ENCODE results near the gene ZFHX3. TPM values are rescaled to one million over a fixed set of nuclear protein-coding genes. Genes with fewer than 3 reads are reported as not detected.

The ZFHX3 gene
- polyA plus RNA-seq, 1 experiment, result 2.2 TPM

- DNase-seq (ENCODE audit: low read depth), result no peak
- no peaks in the 10 kb centered on the region for H3K36me3 ChIP-seq (ENCODE audit: control insufficient read depth, insufficient read depth, low read length)
- H3K4me3 ChIP-seq (ENCODE audit: low read depth, low read length), result no peak overlapping the region
- TF ChIP-seq CTCF (IDR thresholded peaks at IDR 0.05; ENCODE audit: insufficient read depth, low read depth, low read length), result no peak
- H3K27me3 ChIP-seq (ENCODE audit: control insufficient read depth, insufficient read depth, low read length), result no peaks in the 10 kb centered on the region
- ChIA-PET CTCF (interaction anchor here (1.3 kb wide), 1 partner anchor 186 kb away, joined by 4 read pairs; no protein-coding TSS in a partner anchor), POLR2A (interaction anchor here (0.6 kb wide), 1 partner anchor 1389 kb away, joined by 4 read pairs; no protein-coding TSS in a partner anchor)
These were observed 13.1 kb upstream of the ZFHX3 start for GRCh38 chr16:73060892-73061490.

- no peaks in the 10 kb centered on the region for H3K27me3 ChIP-seq (ENCODE audit: control insufficient read depth, insufficient read depth, low read length)
- ChIA-PET CTCF (interaction anchor here (1.3 kb wide), 1 partner anchor 185 kb away, joined by 4 read pairs; no protein-coding TSS in a partner anchor), POLR2A (interaction anchor here (0.6 kb wide), 1 partner anchor 118 kb away, joined by 5 read pairs; no protein-coding TSS in a partner anchor)
- no peak for TF ChIP-seq CTCF (IDR thresholded peaks at IDR 0.05; ENCODE audit: insufficient read depth, low read depth, low read length)
- peak overlapping the region; percentile 65 for H3K4me3 ChIP-seq (ENCODE audit: low read depth, low read length)
- DNase-seq (ENCODE audit: low read depth), result no peak
- H3K36me3 ChIP-seq (ENCODE audit: control insufficient read depth, insufficient read depth, low read length), result no peaks in the 10 kb centered on the region
These were observed 12.1 kb upstream of the ZFHX3 start for GRCh38 chr16:73059779-73060615.

- DNase-seq (ENCODE audit: low read depth), result no peak
- Histone ChIP-seq H3K4me3 (ENCODE audit: low read depth, low read length) (peak overlapping the region; percentile 65), H3K36me3 (ENCODE audit: control insufficient read depth, insufficient read depth, low read length) (no peaks in the 10 kb centered on the region), H3K27me3 (ENCODE audit: control insufficient read depth, insufficient read depth, low read length) (no peaks in the 10 kb centered on the region)
- no peak for TF ChIP-seq CTCF (IDR thresholded peaks at IDR 0.05; ENCODE audit: insufficient read depth, low read depth, low read length)
- CTCF ChIA-PET, result interaction anchor here (0.9 to 1.0 kb wide), 2 partner anchors 40 to 118 kb away, joined by 3 read pairs; no protein-coding TSS in a partner anchor
- POLR2A ChIA-PET, result interaction anchor here (0.6 to 0.7 kb wide), 3 partner anchors 128 to 898 kb away, joined by 4 read pairs; no protein-coding TSS in a partner anchor
These were observed 10.9 kb upstream of the ZFHX3 start for GRCh38 chr16:73058616-73059409.

GRCh38 chr16:73058221-73058615, 10.3 kb upstream of the ZFHX3 start:
- no peaks in the 10 kb centered on the region for H3K36me3 ChIP-seq (ENCODE audit: control insufficient read depth, insufficient read depth, low read length)
- DNase-seq (ENCODE audit: low read depth), result no peak
- POLR2A ChIA-PET, result no interaction called here
- H3K27me3 ChIP-seq (ENCODE audit: control insufficient read depth, insufficient read depth, low read length), result no peaks in the 10 kb centered on the region
- no peak for TF ChIP-seq CTCF (IDR thresholded peaks at IDR 0.05; ENCODE audit: insufficient read depth, low read depth, low read length)
- CTCF ChIA-PET, result interaction anchor here (0.6 to 1.0 kb wide), 2 partner anchors 118 to 814 kb away, joined by 3 read pairs; no protein-coding TSS in a partner anchor
- peak overlapping the region; percentile 65 for H3K4me3 ChIP-seq (ENCODE audit: low read depth, low read length)
